ENCODE data around the gene NANOGP8.
"Not testable (repeated sequence)": the region's sequence is repeated elsewhere in the genome, so short reads cannot be mapped to it uniquely, and the experiment has no call there.

The NANOGP8 gene, protein sequence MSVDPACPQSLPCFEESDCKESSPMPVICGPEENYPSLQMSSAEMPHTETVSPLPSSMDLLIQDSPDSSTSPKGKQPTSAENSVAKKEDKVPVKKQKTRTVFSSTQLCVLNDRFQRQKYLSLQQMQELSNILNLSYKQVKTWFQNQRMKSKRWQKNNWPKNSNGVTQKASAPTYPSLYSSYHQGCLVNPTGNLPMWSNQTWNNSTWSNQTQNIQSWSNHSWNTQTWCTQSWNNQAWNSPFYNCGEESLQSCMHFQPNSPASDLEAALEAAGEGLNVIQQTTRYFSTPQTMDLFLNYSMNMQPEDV

DNA sequence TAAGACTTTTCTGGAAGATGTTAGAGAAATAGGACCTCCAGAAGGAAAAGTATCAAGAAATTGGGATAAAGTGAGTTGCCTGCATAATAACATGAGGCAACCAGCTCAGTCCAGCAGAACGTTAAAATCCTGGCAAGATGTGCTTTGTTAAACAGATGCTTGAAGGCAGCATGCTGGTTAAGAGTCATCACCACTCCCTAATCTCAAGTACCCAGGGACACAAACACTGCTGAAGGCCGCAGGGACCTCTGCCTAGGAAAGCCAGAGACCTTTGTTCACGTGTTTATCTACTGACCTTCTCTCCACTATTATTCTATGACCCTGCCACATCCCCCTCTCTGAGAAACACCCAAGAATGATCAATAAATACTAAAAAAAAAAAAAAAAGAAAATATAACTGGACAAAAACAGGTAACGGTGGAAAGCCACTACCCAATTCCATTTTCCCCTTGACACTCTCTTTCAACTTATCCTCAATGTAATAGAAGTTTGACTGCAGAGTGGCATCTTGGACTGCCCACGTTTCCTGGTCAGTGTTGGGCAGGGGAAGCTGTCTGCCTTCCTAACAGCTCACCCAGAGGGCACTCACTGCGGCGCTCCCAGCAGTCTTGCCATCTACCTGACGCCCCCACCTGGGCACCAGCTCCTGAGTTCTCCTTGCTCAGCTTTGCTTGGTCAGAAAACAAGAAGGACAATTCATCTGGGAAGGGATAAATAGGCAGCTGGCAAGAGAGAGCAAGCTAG lies at the start of gene NANOGP8:
Gene NANOGP8 (minus strand): TSS at position 120 of the 744 bp plus-strand sequence. CDS start 185 bp downstream, outside the sequence.
- not testable (repeated sequence) for DNase-seq (ENCODE audit: low read depth in 2 of 2)

DNA sequence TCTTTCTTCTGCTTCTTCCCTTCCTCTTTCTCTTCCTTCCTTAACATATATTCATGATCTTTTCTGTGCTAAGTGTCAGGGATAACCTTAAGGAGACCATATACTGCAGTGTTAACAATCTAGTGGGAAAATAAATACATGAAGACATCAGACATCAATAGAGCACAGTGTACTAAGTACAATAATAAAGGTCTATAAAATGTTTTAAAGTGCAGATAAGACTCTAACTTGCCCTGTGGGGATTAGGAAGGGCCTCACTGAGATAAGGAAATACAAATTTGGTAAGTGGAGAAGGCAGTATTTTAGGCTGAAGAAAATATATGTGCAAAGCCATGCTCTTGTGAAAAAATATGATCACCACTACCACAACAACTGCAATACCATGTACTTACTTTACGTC lies 49.2 kb upstream of the NANOGP8 start:
- no peak for DNase-seq (ENCODE audit: low read depth in 2 of 2)

DNA sequence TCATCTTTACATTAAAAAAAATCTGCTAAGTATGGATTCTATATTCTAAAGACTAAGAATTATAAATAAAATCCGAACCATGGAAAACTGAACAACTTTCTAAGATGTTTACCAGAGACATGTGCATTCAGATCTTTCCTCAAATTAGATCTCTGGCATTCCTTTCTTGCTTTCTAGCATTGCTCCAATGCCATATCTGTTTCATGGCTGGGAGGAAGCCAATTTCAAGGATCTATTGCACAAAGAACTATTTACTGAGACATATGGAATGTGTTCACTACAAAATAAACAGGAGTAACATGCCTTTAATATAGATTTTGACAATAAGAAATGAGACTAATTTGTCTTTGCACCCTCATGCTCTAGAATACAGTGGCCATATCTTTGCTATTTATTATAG lies 45.1 kb upstream of the NANOGP8 start:
- no peak for DNase-seq (ENCODE audit: low read depth in 2 of 2)

DNA sequence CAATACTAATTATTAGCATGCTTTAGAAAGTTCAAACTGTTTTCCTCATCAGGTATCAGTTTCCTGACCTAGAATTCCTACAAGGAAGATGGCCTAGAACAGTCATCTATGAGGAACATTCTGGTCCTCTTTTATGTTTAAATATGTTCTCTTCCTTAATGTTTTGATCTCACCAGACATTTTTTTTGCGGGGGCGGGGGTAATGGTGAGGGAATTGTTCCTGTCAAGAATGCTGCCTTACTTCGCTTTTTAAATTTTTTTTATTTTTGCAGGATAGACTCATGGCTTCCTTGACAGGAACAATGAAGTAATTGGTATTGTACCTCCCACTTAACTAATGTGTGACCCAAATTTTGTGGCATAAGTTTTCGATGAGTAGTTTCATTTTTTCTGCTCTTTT lies 44.3 kb upstream of the NANOGP8 start:
- no peak for DNase-seq (ENCODE audit: low read depth in 2 of 2)

DNA sequence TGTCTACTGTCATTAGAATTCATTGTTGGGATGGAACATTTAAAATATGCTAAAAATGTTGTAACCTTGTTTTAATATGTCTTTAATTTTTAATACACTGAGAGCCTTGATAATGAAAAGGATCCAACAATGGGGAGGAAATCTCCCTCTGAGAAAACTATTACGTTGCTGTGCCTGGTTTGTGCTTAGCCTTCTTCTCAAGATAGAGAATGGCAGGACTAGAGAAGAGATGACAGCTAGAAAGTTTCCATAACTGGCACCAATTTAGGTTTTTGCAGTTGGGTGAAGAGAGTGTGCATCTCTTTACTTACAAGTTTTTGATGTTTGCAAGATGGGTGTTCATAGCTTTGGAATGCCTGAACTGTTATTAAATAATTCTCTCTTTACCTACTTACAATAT lies 42.6 kb upstream of the NANOGP8 start:
- DNase-seq (ENCODE audit: low read depth in 2 of 2): no peak

DNA sequence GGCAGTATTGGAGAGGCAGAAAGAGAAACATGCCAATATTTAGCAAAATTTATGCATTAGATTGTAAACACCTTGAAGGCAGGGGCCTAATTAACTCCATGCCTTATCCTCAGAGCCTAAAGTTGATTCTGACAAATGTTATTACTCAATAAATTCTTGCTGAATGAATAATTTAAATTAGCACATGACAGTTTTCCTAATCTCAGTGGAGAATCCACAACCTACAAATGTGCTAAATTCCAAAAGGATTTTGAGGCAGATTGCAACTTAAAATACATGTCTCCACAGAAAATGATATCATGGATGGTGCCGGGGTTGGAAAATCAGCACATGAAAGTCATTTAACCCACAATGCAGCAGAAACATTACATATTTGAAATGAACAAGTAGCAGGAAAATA lies 41.1 kb upstream of the NANOGP8 start:
- DNase-seq (ENCODE audit: low read depth in 2 of 2): no peak

DNA sequence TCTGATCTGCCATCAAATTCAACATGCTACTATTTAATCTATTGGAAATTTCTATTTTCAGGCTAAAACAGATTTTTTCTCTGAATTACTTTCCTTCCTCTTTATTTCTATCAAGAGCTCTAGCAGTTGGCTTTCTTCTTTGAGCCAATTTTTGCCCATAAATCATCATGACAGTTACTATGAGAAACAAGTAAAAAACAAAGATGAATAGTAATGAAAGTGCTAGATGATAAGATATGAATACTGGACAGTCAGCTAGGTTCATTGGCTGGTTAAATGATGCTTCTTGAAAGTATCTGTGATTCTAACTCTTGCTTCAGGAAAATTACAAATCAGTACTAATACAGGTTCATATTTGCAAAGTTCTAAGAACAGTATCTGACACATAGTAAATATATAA lies 38.6 kb upstream of the NANOGP8 start:
- DNase-seq (ENCODE audit: low read depth in 2 of 2): no peak

DNA sequence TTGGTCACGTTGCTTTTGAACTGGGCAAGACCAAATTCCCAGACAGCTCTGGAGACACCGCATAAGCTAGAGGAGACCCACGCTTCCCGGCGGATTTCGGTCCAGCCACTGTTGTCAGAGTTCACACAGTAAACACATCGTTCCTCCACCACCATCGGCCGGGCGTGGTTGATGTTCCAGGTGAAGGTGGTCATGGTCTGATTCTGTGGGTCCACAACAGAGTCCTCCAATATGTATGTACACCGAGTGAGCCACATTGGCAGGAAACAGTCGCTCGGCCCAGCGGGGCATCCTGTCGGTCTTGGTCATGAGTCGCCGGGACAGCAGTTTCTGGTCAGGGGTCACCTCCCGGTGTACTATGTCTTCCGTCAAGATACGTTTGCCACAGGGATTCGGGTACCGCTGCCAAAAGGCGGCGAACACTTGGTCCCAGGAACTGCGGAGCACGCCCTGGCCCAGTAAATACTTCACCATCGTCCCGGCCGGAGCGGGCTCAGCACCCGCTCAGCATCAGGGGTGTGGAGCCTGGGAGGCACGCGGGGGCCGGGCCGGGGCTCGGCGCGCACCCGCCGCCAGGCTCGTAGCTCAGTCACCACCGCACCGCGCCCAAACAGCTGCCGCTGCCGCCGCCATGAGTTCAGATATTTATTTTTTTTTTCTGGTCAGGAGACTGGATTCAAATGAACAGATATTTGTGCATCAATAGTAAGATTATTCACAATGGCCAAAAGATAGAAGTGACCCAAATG lies 36.7 kb upstream of the NANOGP8 start:
- no peak for DNase-seq (ENCODE audit: low read depth in 2 of 2)

DNA sequence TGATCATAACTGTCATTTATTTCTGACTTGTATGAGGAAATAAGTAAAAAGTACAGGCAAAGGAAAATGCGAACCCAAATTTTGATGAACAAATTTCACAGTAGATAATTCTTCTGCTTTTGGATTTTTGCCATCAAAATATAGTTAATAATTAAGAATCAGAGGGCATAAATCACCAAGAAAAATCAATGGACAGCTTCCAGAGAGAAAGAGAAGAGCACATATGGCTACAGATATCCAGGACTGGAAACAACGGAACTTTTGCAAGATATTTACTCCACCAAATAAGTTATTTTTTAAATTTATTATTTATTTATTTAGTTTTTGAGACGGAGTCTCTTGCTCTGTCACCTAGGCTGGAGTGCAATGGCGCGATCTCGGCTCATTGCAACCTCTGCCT lies 35.1 kb upstream of the NANOGP8 start:
- no peak for DNase-seq (ENCODE audit: low read depth in 2 of 2)

DNA sequence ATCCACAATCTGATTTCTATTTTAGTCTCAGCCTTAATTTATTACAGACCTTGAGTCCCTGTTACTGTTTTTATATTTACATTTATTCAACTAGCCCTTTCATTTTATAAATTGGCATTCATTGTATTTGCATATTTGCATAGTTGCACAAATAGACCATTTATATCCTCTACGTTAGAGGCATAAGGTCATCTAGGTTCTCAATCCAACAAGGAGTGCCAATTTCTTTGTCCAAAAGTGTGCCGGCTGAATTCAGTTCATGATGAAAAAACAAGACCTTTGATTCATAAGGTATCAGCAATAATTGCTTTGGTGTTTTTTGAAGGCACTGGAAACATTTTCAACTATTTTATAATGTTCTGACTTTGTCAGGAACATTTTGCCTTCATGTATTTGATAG lies 33.9 kb upstream of the NANOGP8 start:
- no peak for DNase-seq (ENCODE audit: low read depth in 2 of 2)

DNA sequence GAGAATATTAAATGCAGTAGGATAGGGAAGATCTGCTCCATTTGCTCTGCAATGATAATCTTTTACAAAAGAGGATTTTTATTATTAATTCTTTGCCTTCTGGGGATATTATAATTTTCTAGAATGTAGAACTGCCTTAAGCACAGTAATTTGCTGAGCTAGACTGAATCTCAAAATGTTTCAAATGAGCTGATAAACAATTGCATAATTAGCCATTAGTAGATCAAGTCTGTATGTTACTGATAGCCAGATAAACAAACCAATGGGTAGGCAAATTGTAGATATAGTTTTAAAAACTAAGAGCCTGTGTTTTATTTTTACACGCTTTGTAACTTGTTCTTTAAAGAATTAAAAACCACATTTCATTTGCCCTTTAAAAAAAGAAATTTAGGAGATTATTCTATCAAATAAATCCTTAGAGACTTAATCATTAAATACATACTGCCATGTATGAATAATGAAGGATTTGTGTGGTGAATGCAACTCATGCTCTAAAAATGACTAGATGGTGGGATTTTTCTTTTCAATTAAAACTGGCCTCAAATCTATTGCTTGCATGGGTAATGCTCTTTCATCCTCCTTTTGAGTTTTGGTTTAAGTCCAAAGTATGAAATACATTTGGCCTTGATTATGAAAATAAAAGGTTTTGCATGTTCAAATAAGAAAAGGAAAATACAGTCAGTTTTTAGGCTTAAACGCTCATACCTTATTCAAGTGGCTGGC lies 32.6 kb upstream of the NANOGP8 start:
- DNase-seq (ENCODE audit: low read depth in 2 of 2): no peak

DNA sequence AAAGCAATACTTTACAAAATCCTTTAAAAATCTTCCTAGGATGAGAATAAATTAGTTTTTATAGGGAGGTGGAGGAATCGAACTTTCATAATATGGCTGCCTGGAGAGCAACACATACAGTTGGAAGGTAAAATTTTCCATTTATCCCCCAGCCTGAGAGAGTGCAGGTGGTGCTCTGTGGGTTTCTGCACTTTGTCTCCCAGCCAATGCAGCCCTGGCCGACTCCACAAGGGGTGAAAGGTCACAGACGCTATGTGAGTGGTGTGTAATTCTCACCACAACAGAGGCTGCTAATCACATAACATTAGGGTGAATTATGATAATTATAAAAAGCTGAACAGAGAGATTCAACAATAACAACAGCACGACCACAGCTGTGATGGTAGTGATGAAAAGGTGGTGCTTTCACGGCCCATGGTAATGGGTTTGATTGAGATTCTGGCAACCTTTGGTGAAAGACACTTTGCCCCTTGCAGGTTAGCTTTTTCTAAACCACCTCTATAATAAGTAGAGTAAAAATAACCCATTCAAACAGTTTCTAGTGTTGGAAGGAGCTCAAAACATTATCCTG lies 30.1 kb upstream of the NANOGP8 start:
- no peak for DNase-seq (ENCODE audit: low read depth in 2 of 2)

DNA sequence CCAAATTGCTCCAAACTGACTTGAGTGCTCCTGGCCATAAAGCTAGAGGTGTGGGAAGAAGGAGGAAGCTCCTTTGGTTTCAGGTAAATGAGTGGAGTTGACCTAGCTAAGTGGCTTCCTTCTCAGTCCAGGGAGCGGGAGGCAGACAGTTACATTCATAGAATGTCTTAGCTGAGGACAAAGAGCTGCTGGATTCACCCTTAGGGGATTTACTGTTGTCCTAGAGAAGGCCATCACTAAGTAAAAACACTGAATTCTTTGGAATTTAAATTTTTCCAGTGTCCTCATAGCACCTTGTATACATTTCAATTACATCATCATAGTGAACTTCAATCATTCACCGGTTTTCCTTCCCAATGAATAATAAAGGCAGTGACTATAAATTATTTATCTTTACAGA lies 27.3 kb upstream of the NANOGP8 start:
- DNase-seq (ENCODE audit: low read depth in 2 of 2): no peak

DNA sequence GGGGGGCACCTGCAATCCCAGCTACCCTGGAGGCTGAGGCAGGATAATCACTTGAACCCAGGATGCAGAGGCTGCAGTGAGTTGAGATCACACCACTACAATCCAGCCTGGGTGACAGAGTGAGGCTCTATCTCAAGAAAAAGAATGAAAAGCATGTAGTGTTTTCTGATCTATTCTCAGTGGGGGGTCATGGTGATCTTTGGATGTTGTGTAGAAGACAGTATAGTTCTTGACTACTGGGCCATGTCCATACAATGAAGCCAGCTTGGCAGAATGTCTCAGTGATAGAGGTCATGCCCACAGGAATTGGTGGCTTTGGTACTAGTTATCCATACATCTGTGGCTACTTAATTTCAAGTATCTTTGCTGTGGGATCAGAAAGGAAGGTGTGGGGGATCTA lies 26.8 kb upstream of the NANOGP8 start:
- DNase-seq (ENCODE audit: low read depth in 2 of 2): no peak

DNA sequence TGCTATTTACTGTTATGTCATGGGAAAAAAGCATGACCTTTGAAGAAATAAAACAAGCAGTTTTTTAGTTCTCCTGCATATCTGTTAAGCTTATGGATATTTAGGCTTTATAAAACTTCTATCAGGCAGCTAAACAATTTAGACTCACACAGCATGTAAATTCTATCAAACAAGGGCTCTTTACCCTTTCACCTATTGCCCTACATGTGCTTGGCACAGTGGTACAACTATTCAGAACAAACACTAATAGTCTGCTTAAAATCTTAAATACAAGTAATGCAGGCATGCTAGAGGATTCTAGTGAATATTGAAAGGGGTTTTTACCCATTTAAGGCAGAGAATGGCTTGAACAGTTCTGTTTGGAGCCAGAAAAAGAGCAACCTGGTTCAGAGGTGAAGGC lies 23.4 kb upstream of the NANOGP8 start:
- DNase-seq (ENCODE audit: low read depth in 2 of 2): no peak

DNA sequence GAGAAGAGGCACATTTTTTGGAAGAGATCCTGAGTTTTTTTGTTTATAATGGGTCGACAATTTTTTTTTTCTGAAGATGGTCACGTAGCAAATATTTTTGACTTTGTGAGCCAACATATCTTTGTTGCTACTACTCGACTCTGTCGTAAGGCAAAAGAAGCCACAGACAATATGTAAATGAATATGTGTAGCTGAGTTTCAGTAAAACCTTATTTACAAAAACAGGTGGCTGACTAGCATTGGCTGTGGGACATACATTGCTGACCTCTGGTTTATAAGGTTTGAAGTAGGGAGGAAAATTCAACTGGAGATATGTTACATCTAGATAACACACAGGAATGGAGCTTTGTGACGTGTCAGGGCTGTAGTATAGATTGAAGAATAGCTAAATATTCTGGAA lies 22.5 kb upstream of the NANOGP8 start:
- DNase-seq (ENCODE audit: low read depth in 2 of 2): no peak

DNA sequence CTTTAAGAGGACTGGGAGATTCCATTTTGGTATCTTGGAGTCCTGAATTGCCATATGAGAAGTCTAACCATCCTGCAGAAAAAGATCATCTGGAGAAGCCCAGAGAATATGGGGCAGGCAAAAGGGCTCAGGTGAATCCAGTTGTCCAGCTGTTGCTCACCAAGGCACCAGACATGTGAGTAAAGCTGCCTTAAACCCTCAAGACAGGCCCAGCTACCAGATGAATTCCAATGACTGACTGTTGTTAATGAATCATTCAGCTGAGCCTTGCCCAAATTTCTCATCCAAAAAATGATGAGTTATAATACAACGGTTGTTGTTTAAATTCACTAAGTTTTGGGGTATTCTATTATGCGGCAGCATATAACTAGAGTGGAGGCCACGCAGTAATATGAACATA lies 22.0 kb upstream of the NANOGP8 start:
- DNase-seq (ENCODE audit: low read depth in 2 of 2): no peak

DNA sequence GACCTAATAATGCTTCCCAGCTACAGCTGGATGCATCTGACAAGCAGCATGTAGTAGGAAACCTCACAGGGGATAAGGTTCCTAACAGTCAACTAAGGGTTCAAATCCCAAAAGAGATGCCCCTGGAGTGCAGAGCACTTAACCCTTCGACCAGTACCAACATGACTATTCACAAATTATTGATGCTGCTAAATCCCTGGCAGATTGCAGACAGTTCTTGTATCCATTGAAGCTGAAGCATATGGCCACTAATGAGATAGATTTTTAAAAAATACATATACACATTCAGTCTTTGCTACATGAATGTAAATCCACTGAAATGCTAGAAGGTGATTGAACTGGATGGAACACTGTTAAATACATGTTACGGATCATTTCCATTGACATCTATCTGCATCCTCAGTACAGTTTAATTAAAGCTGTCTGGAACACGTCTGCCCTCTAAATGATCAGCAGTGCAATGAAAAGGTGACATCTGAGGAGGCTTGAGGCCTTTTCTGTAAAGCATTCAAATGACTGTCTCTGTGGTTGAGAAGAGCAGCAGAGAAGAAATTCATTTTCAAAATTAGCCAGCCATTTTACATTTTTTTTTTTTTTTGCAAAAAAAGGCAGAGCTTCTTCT lies 19.5 kb upstream of the NANOGP8 start:
- DNase-seq (ENCODE audit: low read depth in 2 of 2): no peak

DNA sequence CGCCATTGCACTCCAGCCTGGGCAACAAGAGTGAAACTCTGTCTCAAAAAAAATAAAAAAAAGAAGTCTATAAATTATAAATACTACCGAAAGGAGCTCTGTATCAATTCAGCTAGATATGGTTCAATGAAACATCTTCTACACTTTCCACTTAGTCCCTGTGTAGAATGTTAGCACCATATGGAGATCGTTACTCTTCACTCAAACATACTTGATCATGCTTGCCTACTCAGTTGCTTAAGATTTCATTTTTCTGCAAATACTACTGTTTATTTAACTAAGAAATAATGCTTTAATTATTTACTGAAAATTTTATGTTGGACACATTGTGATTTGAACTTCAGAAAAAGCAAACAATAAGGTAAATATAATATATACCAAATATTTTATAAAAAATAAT lies 17.1 kb upstream of the NANOGP8 start:
- no peak for DNase-seq (ENCODE audit: low read depth in 2 of 2)

DNA sequence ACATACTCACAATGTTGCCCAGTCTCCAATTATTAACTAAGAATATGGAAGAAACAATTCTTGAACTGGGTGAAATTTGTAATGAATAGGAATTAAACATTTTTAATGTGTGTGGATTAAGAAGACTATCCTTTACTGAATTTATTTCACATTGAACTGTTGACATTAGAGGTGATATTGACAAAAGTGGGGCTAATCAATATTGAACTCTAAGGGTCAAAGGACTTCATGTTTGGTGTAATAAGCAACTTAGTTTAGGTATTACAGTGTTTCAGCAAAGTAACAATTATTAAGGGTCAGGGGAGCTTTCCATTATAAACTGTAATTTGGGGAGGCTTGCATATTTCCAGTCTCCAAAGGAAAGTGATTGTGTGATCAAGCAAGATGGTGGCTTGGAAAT lies 16.2 kb upstream of the NANOGP8 start:
- no peak for DNase-seq (ENCODE audit: low read depth in 2 of 2)

DNA sequence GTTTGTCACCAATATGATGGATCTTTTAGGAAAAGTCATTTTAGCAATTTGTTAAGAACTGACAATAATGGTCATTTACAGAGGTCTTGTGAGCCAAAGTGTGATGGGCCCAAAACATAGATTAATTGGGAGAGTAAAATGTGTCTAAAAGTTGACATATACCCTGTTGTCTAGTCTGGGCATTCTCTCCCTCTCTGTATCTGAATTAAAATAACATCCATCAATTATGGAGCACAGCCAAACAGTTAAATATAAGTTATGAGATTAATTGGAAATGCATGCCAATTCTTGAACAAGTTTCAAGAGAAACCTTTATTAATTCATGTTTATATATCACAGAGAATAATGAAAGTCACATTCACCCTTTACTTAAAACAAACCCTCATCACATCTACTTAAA lies 13.6 kb upstream of the NANOGP8 start:
- no peak for DNase-seq (ENCODE audit: low read depth in 2 of 2)

Data from stimulated activated CD8-positive, alpha-beta memory T cell treated with anti-CD3 and anti-CD28 coated beads, Interleukin-7, amount 100 ng/mL, for 4 hours (primary cell).